GM23338 (cell line): ENCODE data around the gene OR2M3. TPM values are rescaled to one million over a fixed set of nuclear protein-coding genes. Genes with fewer than 3 reads are reported as not detected.

Experiments used
- ATAC-seq: fragments of 200-7000 bp; cut with Tn5 transposase; 3 replicates; pipeline ENCODE4 v1.9.1; 2020
- DNase-seq: peaks from one replicate; pipeline ENCODE4 v3.0.0-alpha.2; 2015; ENCODE audit warnings: low spot score
- H2AFZ ChIP-seq: fragments of 200-600 bp; sonication (generic); 2 replicates; pipeline ENCODE4 v1.8.0; 2016; ENCODE audit warnings: antibody characterized with exemption, mild to moderate bottlenecking, moderate library complexity
- H3F3A ChIP-seq: fragments of 200-600 bp; sonication (generic); replicated peaks from 2 replicates; pipeline ENCODE4 v1.8.0; 2017; ENCODE audit warnings: antibody characterized with exemption, mixed run types, low read depth
- H3K27ac ChIP-seq: fragments of 200-600 bp; sonication (generic); 2 replicates; pipeline ENCODE4 v1.6.1; 2016; ENCODE audit warnings: low read depth
- H3K27me3 ChIP-seq: fragments of 200-600 bp; sonication (generic); 2 replicates; pipeline ENCODE4 v1.8.0; 2016; ENCODE audit warnings: mild to moderate bottlenecking, mixed run types, moderate library complexity; ENCODE audit not compliant: insufficient read depth
- H3K36me3 ChIP-seq: fragments of 200-600 bp; sonication (generic); 2 replicates; pipeline ENCODE4 v1.8.0; 2016; ENCODE audit warnings: mild to moderate bottlenecking; ENCODE audit not compliant: insufficient read depth
- H3K4me1 ChIP-seq: fragments of 200-600 bp; sonication (generic); 2 replicates; pipeline ENCODE4 v1.8.0; 2016; ENCODE audit warnings: mild to moderate bottlenecking, moderate library complexity; ENCODE audit not compliant: insufficient read depth
- H3K4me2 ChIP-seq: fragments of 200-600 bp; sonication (generic); 2 replicates; pipeline ENCODE4 v1.7.1; 2017; ENCODE audit warnings: mixed run types
- H3K4me3 ChIP-seq: fragments of 200-600 bp; sonication (generic); 2 replicates; pipeline ENCODE4 v1.6.1; 2016; ENCODE audit warnings: mixed run types
- H3K79me2 ChIP-seq: fragments of 200-600 bp; sonication (generic); replicated peaks from 2 replicates; pipeline ENCODE4 v1.8.0; 2017; ENCODE audit warnings: mild to moderate bottlenecking; ENCODE audit not compliant: insufficient read depth
- H3K9me2 ChIP-seq: fragments of 200-600 bp; sonication (generic); 2 replicates; pipeline ENCODE4 v1.8.0; 2017; ENCODE audit not compliant: insufficient read depth
- H4K20me1 ChIP-seq: fragments of 200-600 bp; sonication (generic); replicated peaks from 2 replicates; pipeline ENCODE4 v1.8.0; 2017; ENCODE audit warnings: mild to moderate bottlenecking; ENCODE audit not compliant: insufficient read depth
- H3K27ac Mint-ChIP-seq: 2 replicates; pipeline ENCODE4 v1.8.0; 2020; ENCODE audit warnings: inconsistent platforms, mild to moderate bottlenecking, moderate library complexity, mixed read lengths
- H3K27me3 Mint-ChIP-seq: 3 replicates; pipeline ENCODE4 v1.8.0; 2022; ENCODE audit warnings: low read depth, mild to moderate bottlenecking, moderate library complexity, mixed read lengths, inconsistent platforms; ENCODE audit not compliant: insufficient read depth, poor library complexity
- H3K36me3 Mint-ChIP-seq: 3 replicates; pipeline ENCODE4 v1.8.0; 2021; ENCODE audit warnings: low read depth, mild to moderate bottlenecking, inconsistent platforms, moderate library complexity, mixed read lengths
- H3K4me1 Mint-ChIP-seq: 3 replicates; pipeline ENCODE4 v1.8.0; 2020; ENCODE audit warnings: mild to moderate bottlenecking, inconsistent platforms, mixed read lengths
- H3K4me3 Mint-ChIP-seq: 3 replicates; pipeline ENCODE4 v1.8.0; 2021; ENCODE audit warnings: moderate library complexity, mild to moderate bottlenecking, inconsistent platforms, mixed read lengths
- H3K9me3 Mint-ChIP-seq: 3 replicates; pipeline ENCODE4 v1.8.0; 2020; ENCODE audit warnings: moderate library complexity, mild to moderate bottlenecking, inconsistent platforms, mixed read lengths
- ETS1 ChIP-seq: IDR thresholded peaks from 2 replicates; pipeline ENCODE4 v1.6.1; 2016; ENCODE audit warnings: antibody characterized with exemption
- EZH2phosphoT487 ChIP-seq: fragments of 200-600 bp; sonication (generic); IDR thresholded peaks from one replicate; pipeline ENCODE4 v1.8.1; 2018; ENCODE audit warnings: antibody characterized with exemption; ENCODE audit not compliant: unreplicated experiment
- POLR2AphosphoS5 ChIP-seq: IDR thresholded peaks from 2 replicates; pipeline ENCODE4 v1.6.1; 2016; ENCODE audit warnings: antibody characterized with exemption, low read depth
- ZNF331 ChIP-seq: fragments of 250-450 bp; sonication (Bioruptor Pico); IDR thresholded peaks from 2 replicates; pipeline ENCODE4 v1.5.0; 2020; ENCODE audit warnings: low read depth, mild to moderate bottlenecking, moderate library complexity
- ZNF462 ChIP-seq: fragments of 250-450 bp; sonication (Bioruptor Pico); IDR thresholded peaks from 2 replicates; pipeline ENCODE4 v1.5.0; 2020; ENCODE audit warnings: mild to moderate bottlenecking, moderate library complexity
- polyA plus RNA-seq: library from polyadenylated mRNA; unstranded; fragments of >200 nt; fragmentation: Nextera tagmentation; extraction: Ambion mirVana; gene quantifications from 2 replicates; pipeline ENCODE4 v1.2.1, GENCODE V29; 2016
- total RNA-seq: library from RNA; depleted of rRNA; stranded (reverse); fragments of >200 nt; shearing (Covaris generic); gene quantifications from 2 replicates; pipeline ENCODE4 v1.2.3, GENCODE V29; 2014

The OR2M3 gene
- total and polyA plus RNA-seq, 2 experiments from 2014 or later: not detected

- TF ChIP-seq ZNF462: no peak
- TF ChIP-seq ZNF331 (CRISPR knock-in tag): no peak
- TF ChIP-seq POLR2AphosphoS5: no peak
- no peak for TF ChIP-seq EZH2phosphoT487
Observed at GRCh38 chr1:248158758-248159157, 38.3 kb upstream of the OR2M3 start (continued).

GRCh38 chr1:248164031-248164430 is 33.0 kb upstream of the OR2M3 start:
- Mint-ChIP-seq H3K4me3 (no peak overlapping the region), H3K27ac (no peak overlapping the region), H3K36me3 (peaks cover 16% of the 10 kb centered on the region), H3K9me3 (peaks cover 53% of the 10 kb centered on the region), H3K27me3 (no peaks in the 10 kb centered on the region), H3K4me1 (no peaks in the 10 kb centered on the region)
- no peak overlapping the region for H2AFZ ChIP-seq
- H3F3A ChIP-seq: no peaks in the 10 kb centered on the region
- TF ChIP-seq ETS1 (no peak), ZNF331 (CRISPR knock-in tag) (no peak), POLR2AphosphoS5 (no peak)
- ATAC-seq (no peak), DNase-seq (no peak)
- H3K79me2 ChIP-seq: no peaks in the 10 kb centered on the region
- peaks cover 7% of the 10 kb centered on the region; the same call in 1 of the 2 replicates for H3K36me3 ChIP-seq
- no peaks in the 10 kb centered on the region for H4K20me1 ChIP-seq
- no peaks in the 10 kb centered on the region for H3K9me2 ChIP-seq
- H3K27me3 ChIP-seq: no peaks in the 10 kb centered on the region
- H3K4me3 ChIP-seq: no peak overlapping the region
- no peaks in the 10 kb centered on the region for H3K4me1 ChIP-seq
- no peak overlapping the region for H3K27ac ChIP-seq
- H3K4me2 ChIP-seq: no peak overlapping the region
